Adrenal gland (tissue), 12 donors: ENCODE results near the gene JADE3. TPM values are rescaled to one million over a fixed set of nuclear protein-coding genes. Genes with fewer than 3 reads are reported as not detected.
"Not testable (repeated sequence)": the region's sequence is repeated elsewhere in the genome, so short reads cannot be mapped to it uniquely, and the experiment has no call there.

ENCODE experiments used
- DNase-seq, 7 donors: peaks; one replicate each; pipeline ENCODE4 v3.0.0-alpha.2; 2019 to 2020
- H3K27ac ChIP-seq, 5 donors: fragments of 200-600 bp; sonication (generic) in 4 of 5; 1 replicate in 3 of 5; 2 replicates in 2 of 5; pipeline versions ENCODE4 v1.5.1 to v1.8.0; 2016 to 2020; ENCODE audit warnings: mild to moderate bottlenecking in 1 of 5
- H3K27me3 ChIP-seq: fragments of 200-600 bp; 2 replicates; pipeline ENCODE4 v1.8.0; 2021
- H3K36me3 ChIP-seq, 2 donors: fragments of 200-600 bp; replicated peaks in 1 of 2; 1 replicate in 1 of 2; 2 replicates in 1 of 2; pipeline versions ENCODE4 v1.5.1 to v1.8.0; 2018 to 2022
- H3K4me1 ChIP-seq, 2 donors: fragments of 200-600 bp; replicated peaks in 1 of 2; 1 replicate in 1 of 2; 2 replicates in 1 of 2; pipeline versions ENCODE4 v1.5.1 to v1.8.0; 2018 to 2021
- H3K4me3 ChIP-seq, 4 donors: fragments of 200-600 bp; sonication (generic) in 3 of 4; one replicate each; pipeline ENCODE4 v1.5.1; 2016 to 2018
- H3K9me3 ChIP-seq, 3 donors: fragments of 200-600 bp; sonication (generic) in 1 of 3; replicated peaks in 1 of 3; 1 replicate in 2 of 3; 2 replicates in 1 of 3; pipeline versions ENCODE4 v1.5.1 to v1.8.0; 2016 to 2021
- POLR2A ChIP-seq, 2 donors: fragments of 450-650 bp; IDR thresholded peaks; one replicate each; pipeline ENCODE4 v1.6.1; 2017; ENCODE audit warnings: antibody characterized with exemption in 2 of 2, mild to moderate bottlenecking in 2 of 2, moderate library complexity in 1 of 2
- WGBS, 4 donors: extraction: QIAGEN DNeasy Blood & Tissue Kit in 2 of 4; methylation state at CpG; one replicate each; pipeline versions ENCODE4 v1.1.5 to v1.1.7; 2013 to 2017; 5-methylcytosine and 5-hydroxymethylcytosine counted together
- intact Hi-C, 2 donors: fragments of 100-400 bp; cut with DNase I; formaldehyde crosslinking; loops; one replicate each; pipeline versions ENCODE4 v1.14.1 to v1.15.0; 2022 to 2023
- polyA plus RNA-seq, 3 donors: library from polyadenylated mRNA; stranded (reverse); fragments of 200-250 nt in 2 of 3; fragments of 350-450 nt in 1 of 3; fragmentation: Illumina TruSeq in 1 of 3; extraction: RNeasy Lipid Tissue Mini Kit (QIAGEN cat#74804) in 1 of 3; gene quantifications; one replicate each; pipeline ENCODE4 v1.2.3, GENCODE V29; 2013 to 2014
- total RNA-seq, 9 donors: library from RNA; depleted of rRNA in 4 of 9; stranded (reverse); fragments of >200 nt in 4 of 9; fragments of 120-200 nt in 1 of 9; fragmentation: NEBNext Ultra II Directional in 1 of 9; extraction: Animal tissue kit (Norgen Biotek cat#: 25700) in 1 of 9; gene quantifications; one replicate each; pipeline versions ENCODE4 v1.1.0 to v1.2.4, GENCODE V29; 2013 to 2023
- TF ChIP-seq, protein P1 (sequence below), 6 experiments: fragments of 450-650 bp in 4 of 6; fragments of 200-600 bp in 2 of 6; sonication (generic) in 1 of 6; IDR thresholded peaks; 1 replicate in 5 of 6; 2 replicates in 1 of 6; pipeline versions ENCODE4 v1.5.1 to v1.8.0; 2016 to 2021; ENCODE audit warnings: antibody characterized with exemption in 6 of 6, mild to moderate bottlenecking in 2 of 6, moderate library complexity in 1 of 6
- donor health status: healthy with polysubstance abuse.
- donor health status: Bipolar disorder and iron deficiency.
- donor health status: DM: yes; HTN: yes; CAD: no.
- donor health status: DM: no; HTN: no; CAD: no.
- donor health status: DM: no; HTN: no; CAD: no.
- donor health status: DM: yes; HTN: yes; CAD: no.

JADE3 gene
- total and polyA plus RNA-seq, 12 donors, result 2.8 to 39.5 (median 19.0) TPM

DNA sequence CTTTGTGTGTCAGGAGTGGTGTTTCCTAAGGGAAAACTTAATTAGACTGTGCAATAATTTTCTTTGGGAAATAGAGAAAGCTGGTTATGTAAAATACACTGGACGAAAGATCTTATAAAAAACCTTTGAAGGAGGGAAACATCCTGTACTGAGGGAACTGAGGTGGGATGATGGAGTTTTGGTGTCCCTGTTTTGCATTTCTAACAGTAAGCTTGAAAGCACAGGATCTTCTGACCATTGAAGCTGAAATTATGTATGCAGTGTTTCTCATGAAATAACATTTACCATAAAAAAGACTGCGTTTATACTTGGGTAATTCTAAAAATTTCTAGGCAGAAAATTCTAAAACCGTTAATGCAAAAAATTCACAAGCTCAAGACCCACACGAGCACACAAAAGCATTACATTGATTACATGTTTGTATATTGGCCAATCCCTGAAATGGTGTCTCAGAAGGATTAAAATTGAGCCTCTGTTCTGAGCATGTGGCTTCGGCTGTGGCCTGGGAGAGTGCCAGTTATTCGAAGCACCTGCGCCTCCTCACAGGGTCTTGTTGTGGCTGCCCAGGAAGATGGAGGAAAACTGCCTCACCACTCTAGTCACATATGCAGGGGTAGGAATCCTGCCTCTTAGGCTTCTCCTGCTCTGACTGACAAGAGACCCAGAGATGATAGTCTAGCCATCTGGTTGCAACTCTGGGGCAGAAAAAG lies 49.5 kb downstream of the JADE3 start:
- WGBS, 4 donors, result 72 to 97% (median 81%) methylated on average over 4 to 7 of the region's 7 CpGs

DNA sequence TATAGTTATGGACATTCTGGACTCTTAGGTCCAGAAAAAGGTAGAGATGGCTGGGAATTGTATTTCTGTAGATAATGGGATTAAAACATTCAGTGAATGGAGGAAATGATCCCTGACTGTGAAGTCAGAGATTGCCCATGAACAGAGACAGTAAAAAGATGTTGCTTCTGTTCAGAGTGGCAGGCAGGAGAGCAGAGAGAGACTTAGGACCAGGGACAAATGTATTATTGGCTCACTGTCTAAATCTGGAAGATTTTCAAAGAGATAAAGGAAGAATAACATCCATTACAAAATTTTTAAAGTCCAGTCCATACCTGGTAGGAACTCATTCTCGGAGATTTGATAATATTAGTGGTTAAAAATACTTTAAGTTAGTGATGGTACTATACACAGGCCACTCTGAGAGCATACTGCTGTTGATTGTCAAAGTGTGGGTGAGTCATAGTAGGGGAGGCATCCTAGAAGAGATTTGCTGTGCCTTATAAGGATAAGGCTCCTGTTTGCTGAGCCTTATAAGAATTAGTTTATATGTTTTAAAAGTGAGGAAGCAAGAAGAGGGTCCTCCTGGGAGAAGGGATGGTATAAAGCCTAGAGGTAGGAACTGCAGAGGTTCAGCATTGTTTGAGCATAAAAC lies 53.0 kb downstream of the JADE3 start:
- intact Hi-C loops, result no loop called here
- 42 to 64% (median 53%) methylated on average over 1 of the region's 1 CpG for WGBS, 4 donors
- no peaks in the 10 kb centered on the region for H3K27me3 ChIP-seq

More for the DNA sequence above, 49.5 kb downstream of the JADE3 start:
- H3K9me3 ChIP-seq, result no peaks in the 10 kb centered on the region
- H3K36me3 ChIP-seq, result no peaks in the 10 kb centered on the region
- no peak overlapping the region for H3K4me3 ChIP-seq
- TF ChIP-seq, protein P1, sequence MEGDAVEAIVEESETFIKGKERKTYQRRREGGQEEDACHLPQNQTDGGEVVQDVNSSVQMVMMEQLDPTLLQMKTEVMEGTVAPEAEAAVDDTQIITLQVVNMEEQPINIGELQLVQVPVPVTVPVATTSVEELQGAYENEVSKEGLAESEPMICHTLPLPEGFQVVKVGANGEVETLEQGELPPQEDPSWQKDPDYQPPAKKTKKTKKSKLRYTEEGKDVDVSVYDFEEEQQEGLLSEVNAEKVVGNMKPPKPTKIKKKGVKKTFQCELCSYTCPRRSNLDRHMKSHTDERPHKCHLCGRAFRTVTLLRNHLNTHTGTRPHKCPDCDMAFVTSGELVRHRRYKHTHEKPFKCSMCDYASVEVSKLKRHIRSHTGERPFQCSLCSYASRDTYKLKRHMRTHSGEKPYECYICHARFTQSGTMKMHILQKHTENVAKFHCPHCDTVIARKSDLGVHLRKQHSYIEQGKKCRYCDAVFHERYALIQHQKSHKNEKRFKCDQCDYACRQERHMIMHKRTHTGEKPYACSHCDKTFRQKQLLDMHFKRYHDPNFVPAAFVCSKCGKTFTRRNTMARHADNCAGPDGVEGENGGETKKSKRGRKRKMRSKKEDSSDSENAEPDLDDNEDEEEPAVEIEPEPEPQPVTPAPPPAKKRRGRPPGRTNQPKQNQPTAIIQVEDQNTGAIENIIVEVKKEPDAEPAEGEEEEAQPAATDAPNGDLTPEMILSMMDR (IDR thresholded peaks at IDR 0.05), result no peak
- no peak for TF ChIP-seq POLR2A (IDR thresholded peaks at IDR 0.05)
- H3K27ac ChIP-seq, result no peak overlapping the region
- H3K4me1 ChIP-seq, result peaks cover 0 to 11% of the 10 kb centered on the region in 2 donors
- intact Hi-C loops, result no loop called here
- DNase-seq, result no peak
- peaks cover 7% of the 10 kb centered on the region for H3K27me3 ChIP-seq

DNA sequence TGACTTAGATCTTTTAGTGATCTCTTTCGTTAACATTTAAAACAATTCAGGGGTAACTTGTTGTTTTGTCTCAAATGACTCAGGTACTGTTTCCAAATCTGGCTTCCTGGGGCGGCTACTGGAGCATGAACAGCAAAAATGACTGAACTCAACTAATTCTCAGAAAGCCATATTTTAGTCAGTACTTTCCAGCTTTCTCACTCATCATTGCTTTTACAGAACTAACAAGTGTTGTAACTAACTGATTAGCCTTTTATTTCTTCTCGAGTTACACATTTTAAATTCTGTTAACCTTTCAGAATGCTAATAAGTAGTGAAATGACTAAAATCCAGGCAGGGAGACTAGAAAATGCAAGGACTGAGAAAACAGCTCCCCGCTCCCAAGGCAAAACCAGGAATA lies 55.3 kb downstream of the JADE3 start:
- Histone ChIP-seq H3K36me3 (no peaks in the 10 kb centered on the region), H3K27ac (no peak overlapping the region), H3K4me1 (peaks cover 0 to 6% of the 10 kb centered on the region in 2 donors), H3K9me3 (no peaks in the 10 kb centered on the region), H3K4me3 (no peak overlapping the region), H3K27me3 (no peaks in the 10 kb centered on the region)
- no peak for DNase-seq
- 53 to 63% (median 56%) methylated on average over 4 of the region's 4 CpGs for WGBS, 4 donors
- intact Hi-C loops, result no loop called here
- TF ChIP-seq, protein P1 (IDR thresholded peaks at IDR 0.05), result no peak
- TF ChIP-seq POLR2A (IDR thresholded peaks at IDR 0.05), result no peak

More for the DNA sequence above, 53.0 kb downstream of the JADE3 start:
- no peak for DNase-seq
- H3K27ac ChIP-seq, result peak overlapping the region in 2 of 5 donors; percentile 15 to 16
- TF ChIP-seq, protein P1 (IDR thresholded peaks at IDR 0.05), result no peak
- TF ChIP-seq POLR2A (IDR thresholded peaks at IDR 0.05), result no peak
- H3K36me3 ChIP-seq, result no peaks in the 10 kb centered on the region
- no peaks in the 10 kb centered on the region for H3K9me3 ChIP-seq
- peaks cover 0 to 6% of the 10 kb centered on the region in 2 donors for H3K4me1 ChIP-seq
- no peak overlapping the region for H3K4me3 ChIP-seq

DNA sequence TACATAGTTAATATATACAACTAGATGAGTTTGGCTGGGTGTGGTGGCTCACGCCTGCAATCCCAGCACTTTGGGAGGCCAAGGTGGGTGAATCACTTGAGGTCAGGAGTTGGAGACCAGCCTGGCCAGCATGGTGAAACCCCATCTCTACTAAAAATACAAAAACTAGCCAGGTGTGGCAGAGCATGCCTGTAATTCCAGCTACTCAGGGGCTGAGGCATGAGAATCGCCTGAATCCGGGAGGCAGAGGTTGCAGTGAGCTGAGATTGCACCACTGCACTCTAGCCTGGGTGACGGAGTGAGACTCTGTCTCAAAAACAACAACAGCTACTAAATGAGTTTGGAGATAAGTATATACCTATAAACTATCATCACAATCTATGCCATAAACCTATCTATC lies 64.8 kb downstream of the JADE3 start:
- H3K27ac ChIP-seq, DNase-seq, H3K4me3 ChIP-seq, H3K4me1 ChIP-seq, intact Hi-C loops, H3K9me3 ChIP-seq, H3K27me3 ChIP-seq, H3K36me3 ChIP-seq: not testable (repeated sequence)
- WGBS, 4 donors, result 88 to 100% (median 91%) methylated on average over 1 to 4 of the region's 4 CpGs
